ENCODE results near the gene NRTN.
"Not testable (repeated sequence)": the region's sequence is repeated elsewhere in the genome, so short reads cannot be mapped to it uniquely, and the experiment has no call there.

NRTN gene

GRCh38 chr19:5850743-5851293 lies 46.0 kb downstream of the NRTN start:
- Histone ChIP-seq H3K27ac (ENCODE audit: low read depth, low read length) (peak overlapping the region; percentile 92), H3K9ac (ENCODE audit: low read depth in 1 of 2, low read length in 2 of 2) (peak overlapping the region; percentile 79 to 94)

GRCh38 chr19:5851302-5851701 lies 46.4 kb downstream of the NRTN start, which contains the start of gene FUT3:
FUT3 (minus strand) TSS chr19:5851449.
- H3K4me3 ChIP-seq (ENCODE audit: low read depth in 1 of 2, low read length in 2 of 2), result peak within 1 kb of the TSS; percentile 73 to 84
- H3K27ac ChIP-seq (ENCODE audit: low read depth, low read length), result peak within 1 kb of the TSS; percentile 92
- H3K36me3 ChIP-seq (ENCODE audit: control insufficient read depth in 1 of 2, insufficient read depth in 2 of 2, low read length in 2 of 2), result no peaks in the 10 kb centered on the region
- H3K27me3 ChIP-seq (ENCODE audit: control insufficient read depth in 1 of 2, insufficient read depth in 2 of 2, low read length in 2 of 2), result no peaks in the 10 kb centered on the region
- H3K9me3 ChIP-seq (ENCODE audit: control insufficient read depth in 1 of 2, low read length in 2 of 2), result no peaks in the 10 kb centered on the region
- peaks cover 0 to 8% of the 10 kb centered on the region in 2 donors for H3K4me1 ChIP-seq (ENCODE audit: control insufficient read depth in 1 of 2, insufficient read depth in 2 of 2, low read length in 2 of 2)
- peak within 1 kb of the TSS; percentile 79 to 94 for H3K9ac ChIP-seq (ENCODE audit: low read depth in 1 of 2, low read length in 2 of 2)

More at GRCh38 chr19:5850743-5851293, 46.0 kb downstream of the NRTN start:
- Histone ChIP-seq H3K9me3 (ENCODE audit: control insufficient read depth in 1 of 2, low read length in 2 of 2) (no peaks in the 10 kb centered on the region), H3K4me1 (ENCODE audit: control insufficient read depth in 1 of 2, insufficient read depth in 2 of 2, low read length in 2 of 2) (peaks cover 0 to 8% of the 10 kb centered on the region in 2 donors), H3K4me3 (ENCODE audit: low read depth in 1 of 2, low read length in 2 of 2) (peak overlapping the region; percentile 73 to 84), H3K27me3 (ENCODE audit: control insufficient read depth in 1 of 2, insufficient read depth in 2 of 2, low read length in 2 of 2) (no peaks in the 10 kb centered on the region), H3K36me3 (ENCODE audit: control insufficient read depth in 1 of 2, insufficient read depth in 2 of 2, low read length in 2 of 2) (no peaks in the 10 kb centered on the region)

- H3K27ac ChIP-seq (ENCODE audit: low read depth, low read length); H3K36me3 ChIP-seq (ENCODE audit: control insufficient read depth in 1 of 2, insufficient read depth in 2 of 2, low read length in 2 of 2); H3K4me3 ChIP-seq (ENCODE audit: low read depth in 1 of 2, low read length in 2 of 2): not testable (repeated sequence)
Measured at GRCh38 chr19:5854121-5854520, 49.3 kb downstream of the NRTN start.

GRCh38 chr19:5855151-5855550 lies 50.3 kb downstream of the NRTN start:
- H3K27me3 ChIP-seq (ENCODE audit: control insufficient read depth in 1 of 2, insufficient read depth in 2 of 2, low read length in 2 of 2); H3K9me3 ChIP-seq (ENCODE audit: control insufficient read depth in 1 of 2, low read length in 2 of 2); H3K9ac ChIP-seq (ENCODE audit: low read depth in 1 of 2, low read length in 2 of 2); H3K27ac ChIP-seq (ENCODE audit: low read depth, low read length); H3K4me3 ChIP-seq (ENCODE audit: low read depth in 1 of 2, low read length in 2 of 2); H3K4me1 ChIP-seq (ENCODE audit: control insufficient read depth in 1 of 2, insufficient read depth in 2 of 2, low read length in 2 of 2); H3K36me3 ChIP-seq (ENCODE audit: control insufficient read depth in 1 of 2, insufficient read depth in 2 of 2, low read length in 2 of 2): not testable (repeated sequence)

More at GRCh38 chr19:5854121-5854520, 49.3 kb downstream of the NRTN start:
- H3K9me3 ChIP-seq (ENCODE audit: control insufficient read depth in 1 of 2, low read length in 2 of 2); H3K27me3 ChIP-seq (ENCODE audit: control insufficient read depth in 1 of 2, insufficient read depth in 2 of 2, low read length in 2 of 2); H3K4me1 ChIP-seq (ENCODE audit: control insufficient read depth in 1 of 2, insufficient read depth in 2 of 2, low read length in 2 of 2); H3K9ac ChIP-seq (ENCODE audit: low read depth in 1 of 2, low read length in 2 of 2): not testable (repeated sequence)

DNA sequence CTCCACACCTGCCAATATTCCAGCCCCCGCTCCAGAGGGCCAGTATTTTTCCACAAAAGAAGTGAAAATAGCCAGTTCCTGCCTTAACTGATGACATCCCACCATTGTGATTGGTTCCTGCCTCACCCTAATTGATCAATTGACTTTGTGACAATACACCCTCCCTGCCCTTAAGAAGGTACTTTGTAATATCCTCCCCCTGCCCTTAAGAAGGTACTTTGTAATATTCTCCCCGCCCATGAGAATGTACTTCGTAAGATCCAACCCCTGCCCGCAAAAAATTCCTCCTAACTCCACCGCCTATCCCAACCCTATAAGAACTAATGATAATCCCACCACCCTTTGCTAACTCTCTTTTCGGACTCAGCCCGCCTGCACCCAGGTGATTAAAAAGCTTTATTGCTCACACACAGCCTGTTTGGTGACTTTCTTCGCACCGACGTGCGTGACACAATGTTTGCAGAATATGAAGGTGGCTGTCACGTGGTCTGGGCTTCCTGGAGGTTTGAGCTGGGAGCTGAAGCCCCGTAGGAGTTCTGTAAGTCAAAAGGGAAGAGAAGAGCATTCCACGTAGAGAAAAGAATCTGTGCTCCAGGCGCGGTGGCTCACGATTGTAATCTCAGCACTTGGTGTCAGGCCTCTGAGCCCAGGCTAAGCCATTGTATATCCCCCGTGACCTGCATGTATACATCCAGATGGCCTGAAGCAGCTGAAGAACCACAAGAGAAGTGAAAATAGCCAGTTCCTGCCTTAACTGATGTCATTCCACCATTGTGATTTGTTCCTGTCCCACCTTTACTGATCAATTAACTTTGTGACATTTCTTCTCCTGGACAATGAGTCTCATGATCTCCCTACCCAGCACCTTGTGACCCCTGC lies 52.6 kb downstream of the NRTN start:
- no peaks in the 10 kb centered on the region for H3K36me3 ChIP-seq (ENCODE audit: control insufficient read depth in 1 of 2, insufficient read depth in 2 of 2, low read length in 2 of 2)
- H3K9me3 ChIP-seq (ENCODE audit: control insufficient read depth in 1 of 2, low read length in 2 of 2), result no peaks in the 10 kb centered on the region
- no peak overlapping the region for H3K27ac ChIP-seq (ENCODE audit: low read depth, low read length)
- no peak overlapping the region for H3K4me3 ChIP-seq (ENCODE audit: low read depth in 1 of 2, low read length in 2 of 2)
- H3K27me3 ChIP-seq (ENCODE audit: control insufficient read depth in 1 of 2, insufficient read depth in 2 of 2, low read length in 2 of 2), result no peaks in the 10 kb centered on the region
- peaks cover 0 to 6% of the 10 kb centered on the region in 2 donors for H3K4me1 ChIP-seq (ENCODE audit: control insufficient read depth in 1 of 2, insufficient read depth in 2 of 2, low read length in 2 of 2)
- no peak overlapping the region for H3K9ac ChIP-seq (ENCODE audit: low read depth in 1 of 2, low read length in 2 of 2)

DNA sequence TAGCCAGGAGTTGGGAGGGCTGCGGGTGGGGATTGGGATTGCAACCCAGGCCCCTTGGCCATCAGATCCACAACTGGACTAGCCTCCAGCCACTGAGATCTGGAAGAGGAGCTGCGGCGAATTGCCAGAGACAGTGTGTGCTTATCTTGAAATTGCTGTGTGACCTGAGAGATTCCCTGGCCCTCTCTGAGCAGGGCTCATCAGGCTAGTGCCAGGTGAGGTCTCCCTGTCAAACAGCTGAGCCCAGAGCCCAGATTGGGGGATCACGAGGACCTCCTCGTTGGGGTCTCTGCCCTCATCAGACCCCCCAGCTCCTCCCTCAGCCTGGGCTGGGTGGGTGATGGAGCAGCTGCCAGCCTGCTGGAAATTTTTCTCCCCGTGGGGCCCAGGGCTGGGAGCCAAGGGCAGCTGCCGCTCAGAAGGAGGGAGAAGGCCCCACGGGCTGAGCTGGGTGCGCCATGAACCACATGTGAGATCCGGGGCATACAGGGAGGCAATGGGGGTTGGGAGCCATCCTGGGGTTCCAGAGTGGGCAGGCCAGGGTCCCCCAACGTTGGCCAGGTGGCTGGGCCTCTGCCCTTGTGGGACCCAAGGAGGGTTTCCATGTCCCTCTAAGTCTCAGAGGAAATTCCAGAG lies 58.3 kb downstream of the NRTN start:
- Histone ChIP-seq H3K27me3 (ENCODE audit: control insufficient read depth in 1 of 2, insufficient read depth in 2 of 2, low read length in 2 of 2) (no peaks in the 10 kb centered on the region), H3K36me3 (ENCODE audit: control insufficient read depth in 1 of 2, insufficient read depth in 2 of 2, low read length in 2 of 2) (no peaks in the 10 kb centered on the region)

DNA sequence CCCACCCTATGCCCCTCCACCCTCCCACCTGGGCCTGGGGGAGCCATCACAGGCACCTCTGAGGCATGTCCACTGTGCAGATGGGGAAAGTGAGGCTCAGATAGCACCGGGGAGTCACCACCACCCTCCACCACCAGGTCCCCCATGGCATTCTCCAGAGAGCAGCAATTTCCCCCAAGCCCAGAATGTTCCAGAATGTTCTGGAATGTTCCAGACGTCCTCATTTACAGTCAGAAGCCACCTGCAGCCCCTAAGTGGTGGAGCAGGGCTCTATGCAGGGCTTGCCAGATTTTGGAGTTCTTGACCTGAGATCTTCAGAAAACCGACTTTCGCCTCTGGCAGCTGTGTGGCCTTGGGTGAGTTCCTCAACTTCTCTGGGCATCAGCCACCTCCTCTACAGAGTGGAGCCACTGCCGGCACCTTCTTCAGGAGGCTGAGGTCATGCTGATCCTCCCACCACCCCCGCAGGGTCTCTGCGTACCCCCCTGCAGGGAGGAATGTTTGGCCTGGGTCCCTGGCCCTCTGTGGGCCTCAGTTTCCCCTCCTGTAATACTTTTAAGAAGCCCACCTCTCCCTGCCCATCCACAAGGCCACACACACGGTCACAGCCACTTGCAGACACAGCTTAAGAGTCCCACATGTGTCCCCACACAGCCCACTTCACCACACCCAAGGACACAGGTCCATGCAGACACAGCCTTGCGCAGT lies 59.3 kb downstream of the NRTN start:
- no peak overlapping the region for H3K9ac ChIP-seq (ENCODE audit: low read depth in 1 of 2, low read length in 2 of 2)
- no peaks in the 10 kb centered on the region for H3K27me3 ChIP-seq (ENCODE audit: control insufficient read depth in 1 of 2, insufficient read depth in 2 of 2, low read length in 2 of 2)
- no peak overlapping the region for H3K27ac ChIP-seq (ENCODE audit: low read depth, low read length)
- H3K4me3 ChIP-seq (ENCODE audit: low read depth in 1 of 2, low read length in 2 of 2), result no peak overlapping the region
- no peaks in the 10 kb centered on the region for H3K36me3 ChIP-seq (ENCODE audit: control insufficient read depth in 1 of 2, insufficient read depth in 2 of 2, low read length in 2 of 2)
- no peaks in the 10 kb centered on the region for H3K9me3 ChIP-seq (ENCODE audit: control insufficient read depth in 1 of 2, low read length in 2 of 2)
- peaks cover 0 to 6% of the 10 kb centered on the region in 2 donors for H3K4me1 ChIP-seq (ENCODE audit: control insufficient read depth in 1 of 2, insufficient read depth in 2 of 2, low read length in 2 of 2)

More for the DNA sequence above, 58.3 kb downstream of the NRTN start:
- Histone ChIP-seq H3K27ac (ENCODE audit: low read depth, low read length) (no peak overlapping the region), H3K4me1 (ENCODE audit: control insufficient read depth in 1 of 2, insufficient read depth in 2 of 2, low read length in 2 of 2) (peaks cover 0 to 6% of the 10 kb centered on the region in 2 donors), H3K4me3 (ENCODE audit: low read depth in 1 of 2, low read length in 2 of 2) (no peak overlapping the region), H3K9ac (ENCODE audit: low read depth in 1 of 2, low read length in 2 of 2) (no peak overlapping the region), H3K9me3 (ENCODE audit: control insufficient read depth in 1 of 2, low read length in 2 of 2) (no peaks in the 10 kb centered on the region)

- no peaks in the 10 kb centered on the region for H3K9me3 ChIP-seq (ENCODE audit: control insufficient read depth in 1 of 2, low read length in 2 of 2)
- H3K27ac ChIP-seq (ENCODE audit: low read depth, low read length), result no peak overlapping the region
- no peaks in the 10 kb centered on the region for H3K36me3 ChIP-seq (ENCODE audit: control insufficient read depth in 1 of 2, insufficient read depth in 2 of 2, low read length in 2 of 2)
- no peaks in the 10 kb centered on the region for H3K27me3 ChIP-seq (ENCODE audit: control insufficient read depth in 1 of 2, insufficient read depth in 2 of 2, low read length in 2 of 2)
- H3K9ac ChIP-seq (ENCODE audit: low read depth in 1 of 2, low read length in 2 of 2), result no peak overlapping the region
- H3K4me3 ChIP-seq (ENCODE audit: low read depth in 1 of 2, low read length in 2 of 2), result no peak overlapping the region
- peaks cover 0 to 6% of the 10 kb centered on the region in 2 donors for H3K4me1 ChIP-seq (ENCODE audit: control insufficient read depth in 1 of 2, insufficient read depth in 2 of 2, low read length in 2 of 2)
Measured at GRCh38 chr19:5864725-5865486, 60.0 kb downstream of the NRTN start.

DNA sequence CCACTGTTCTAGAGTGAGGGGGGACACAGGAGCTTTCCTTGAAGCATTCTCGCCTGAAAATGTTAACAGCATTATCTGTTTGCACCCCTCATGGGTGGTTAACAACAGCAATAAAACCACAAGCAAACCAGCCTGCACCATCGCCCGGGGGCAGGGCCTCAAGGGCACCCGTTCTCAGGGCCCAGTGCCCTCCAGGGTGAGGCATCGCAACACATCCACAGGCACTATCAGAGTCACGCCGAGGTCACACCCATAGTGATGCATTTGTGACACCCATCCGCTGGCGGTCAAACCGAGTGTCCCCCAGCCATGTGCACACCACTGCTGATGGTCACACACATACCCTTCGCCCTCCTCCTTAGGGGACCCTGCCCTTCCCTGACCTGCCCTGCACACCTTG lies 60.9 kb downstream of the NRTN start:
- H3K4me3 ChIP-seq (ENCODE audit: low read depth in 1 of 2, low read length in 2 of 2), result no peak overlapping the region
- H3K9ac ChIP-seq (ENCODE audit: low read depth in 1 of 2, low read length in 2 of 2), result no peak overlapping the region
- H3K27ac ChIP-seq (ENCODE audit: low read depth, low read length), result no peak overlapping the region
- H3K27me3 ChIP-seq (ENCODE audit: control insufficient read depth in 1 of 2, insufficient read depth in 2 of 2, low read length in 2 of 2), result no peaks in the 10 kb centered on the region
- H3K36me3 ChIP-seq (ENCODE audit: control insufficient read depth in 1 of 2, insufficient read depth in 2 of 2, low read length in 2 of 2), result no peaks in the 10 kb centered on the region
- peaks cover 0 to 6% of the 10 kb centered on the region in 2 donors for H3K4me1 ChIP-seq (ENCODE audit: control insufficient read depth in 1 of 2, insufficient read depth in 2 of 2, low read length in 2 of 2)
- H3K9me3 ChIP-seq (ENCODE audit: control insufficient read depth in 1 of 2, low read length in 2 of 2), result no peaks in the 10 kb centered on the region

Measured in duodenal mucosa (tissue), 2 donors.